Thyroid gland (tissue), 4 donors: ENCODE data around the gene SLC6A19. TPM values are rescaled to one million over a fixed set of nuclear protein-coding genes. Genes with fewer than 3 reads are reported as not detected.
"Not testable (repeated sequence)": the region's sequence is repeated elsewhere in the genome, so short reads cannot be mapped to it uniquely, and the experiment has no call there.

Experiments
- DNase-seq, 2 donors: peaks; one replicate each; pipeline ENCODE4 v3.0.0-alpha.2; 2019
- H3K27ac ChIP-seq, 3 donors: fragments of 200-600 bp; sonication (generic); 1 replicate in 2 of 3; 2 replicates in 1 of 3; pipeline ENCODE4 v1.5.1; 2016 to 2019; ENCODE audit warnings: mild to moderate bottlenecking in 1 of 3, moderate library complexity in 1 of 3
- H3K27me3 ChIP-seq: fragments of 200-600 bp; sonication (generic); one replicate; pipeline ENCODE4 v1.5.1; 2019
- H3K36me3 ChIP-seq, 2 donors: fragments of 200-600 bp; sonication (generic); one replicate each; pipeline ENCODE4 v1.5.1; 2016 to 2019
- H3K4me1 ChIP-seq, 2 donors: fragments of 200-600 bp; sonication (generic); one replicate each; pipeline ENCODE4 v1.5.1; 2017 to 2019
- H3K4me3 ChIP-seq, 3 donors: fragments of 200-600 bp; sonication (generic); replicated peaks in 1 of 3; 1 replicate in 2 of 3; 2 replicates in 1 of 3; pipeline ENCODE4 v1.5.1; 2016; ENCODE audit warnings: mild to moderate bottlenecking in 1 of 3
- H3K9me3 ChIP-seq: fragments of 200-600 bp; sonication (generic); one replicate; pipeline ENCODE4 v1.5.1; 2017
- CTCF ChIP-seq, 6 experiments: fragments of 200-600 bp in 3 of 6; fragments of 450-650 bp in 3 of 6; sonication (generic) in 3 of 6; IDR thresholded peaks; one replicate each; pipeline ENCODE4 v1.5.1; 2016 to 2019; ENCODE audit warnings: antibody characterized with exemption in 6 of 6, mild to moderate bottlenecking in 2 of 6, inconsistent platforms in 1 of 6, moderate library complexity in 1 of 6
- POLR2A ChIP-seq, 2 donors: fragments of 450-650 bp; IDR thresholded peaks; one replicate each; pipeline ENCODE4 v1.6.1; 2017; ENCODE audit warnings: antibody characterized with exemption in 2 of 2, mild to moderate bottlenecking in 2 of 2, moderate library complexity in 1 of 2
- WGBS, 2 donors: methylation state at CpG; one replicate each; pipeline ENCODE4 v1.1.5; 2017; 5-methylcytosine and 5-hydroxymethylcytosine counted together
- intact Hi-C: fragments of 100-400 bp; cut with DNase I; formaldehyde crosslinking; loops from one replicate; pipeline ENCODE4 v1.15.1; 2023
- total RNA-seq, 4 donors: library from RNA; depleted of rRNA; stranded (reverse); fragments of >200 nt; gene quantifications; one replicate each; pipeline ENCODE4 v1.2.3, GENCODE V29; 2016

Gene SLC6A19
- total RNA-seq, 4 donors from 2014 or later, result not detected

- H3K36me3 ChIP-seq, result no peaks in the 10 kb centered on the region
- no peaks in the 10 kb centered on the region for H3K9me3 ChIP-seq
- no peak for TF ChIP-seq POLR2A (IDR thresholded peaks at IDR 0.05)
- no peak for TF ChIP-seq CTCF (IDR thresholded peaks at IDR 0.05)
- no peaks in the 10 kb centered on the region for H3K4me1 ChIP-seq
- no peaks in the 10 kb centered on the region for H3K27me3 ChIP-seq
- no peak for DNase-seq
- H3K4me3 ChIP-seq, result no peak overlapping the region
- intact Hi-C loops, result no loop called here
- WGBS, 2 donors, result 83 to 93% methylated on average over 7 to 9 of the region's 9 CpGs
- no peak overlapping the region for H3K27ac ChIP-seq
Measured at GRCh38 chr5:1266791-1267190, 65.4 kb downstream of the SLC6A19 start.

GRCh38 chr5:1267464-1267863 is 66.1 kb downstream of the SLC6A19 start:
- H3K36me3 ChIP-seq, H3K9me3 ChIP-seq, H3K27me3 ChIP-seq, DNase-seq, H3K27ac ChIP-seq, H3K4me3 ChIP-seq, H3K4me1 ChIP-seq, intact Hi-C loops: not testable (repeated sequence)
- WGBS, 2 donors, result 94% methylated on average over 5 of the region's 5 CpGs

- Histone ChIP-seq H3K4me3 (no peak overlapping the region), H3K4me1 (no peaks in the 10 kb centered on the region), H3K27me3 (no peaks in the 10 kb centered on the region), H3K9me3 (no peaks in the 10 kb centered on the region), H3K36me3 (no peaks in the 10 kb centered on the region), H3K27ac (no peak overlapping the region)
- DNase-seq, result no peak
- 88 to 93% methylated on average over 7 to 9 of the region's 13 CpGs for WGBS, 2 donors
- intact Hi-C loops, result no loop called here
- TF ChIP-seq CTCF (IDR thresholded peaks at IDR 0.05) (no peak), POLR2A (IDR thresholded peaks at IDR 0.05) (no peak)
Measured at GRCh38 chr5:1268056-1268455, 66.7 kb downstream of the SLC6A19 start.

GRCh38 chr5:1268666-1269065 is 67.3 kb downstream of the SLC6A19 start:
- intact Hi-C loops, result no loop called here
- no peaks in the 10 kb centered on the region for H3K4me1 ChIP-seq
- DNase-seq, result no peak
- no peaks in the 10 kb centered on the region for H3K36me3 ChIP-seq
- no peaks in the 10 kb centered on the region for H3K9me3 ChIP-seq
- no peak overlapping the region for H3K27ac ChIP-seq
- TF ChIP-seq POLR2A (IDR thresholded peaks at IDR 0.05), result no peak
- no peaks in the 10 kb centered on the region for H3K27me3 ChIP-seq
- H3K4me3 ChIP-seq, result no peak overlapping the region
- WGBS, 2 donors, result 88 to 92% methylated on average over 13 of the region's 13 CpGs

GRCh38 chr5:1270426-1270825 is 69.0 kb downstream of the SLC6A19 start:
- TF ChIP-seq CTCF (IDR thresholded peaks at IDR 0.05) (no peak), POLR2A (IDR thresholded peaks at IDR 0.05) (no peak)
- no peaks in the 10 kb centered on the region for H3K9me3 ChIP-seq
- H3K27me3 ChIP-seq, result no peaks in the 10 kb centered on the region
- intact Hi-C loops, result no loop called here
- no peaks in the 10 kb centered on the region for H3K4me1 ChIP-seq
- H3K4me3 ChIP-seq, result no peak overlapping the region
- WGBS, 2 donors, result 93% methylated on average over 21 to 22 of the region's 22 CpGs
- no peaks in the 10 kb centered on the region for H3K36me3 ChIP-seq
- H3K27ac ChIP-seq, result no peak overlapping the region
- DNase-seq, result no peak

GRCh38 chr5:1270933-1271914 is 69.8 kb downstream of the SLC6A19 start:
- Histone ChIP-seq H3K4me1 (no peaks in the 10 kb centered on the region), H3K4me3 (no peak overlapping the region), H3K27me3 (no peaks in the 10 kb centered on the region), H3K36me3 (no peaks in the 10 kb centered on the region), H3K9me3 (no peaks in the 10 kb centered on the region), H3K27ac (no peak overlapping the region)
- no peak for DNase-seq
- 91 to 92% methylated on average over 29 to 31 of the region's 39 CpGs for WGBS, 2 donors
- intact Hi-C loops, result no loop called here
- TF ChIP-seq POLR2A (IDR thresholded peaks at IDR 0.05) (no peak), CTCF (IDR thresholded peaks at IDR 0.05) (no peak)
